ENCODE results near the gene UVSSA.

The UVSSA gene, protein sequence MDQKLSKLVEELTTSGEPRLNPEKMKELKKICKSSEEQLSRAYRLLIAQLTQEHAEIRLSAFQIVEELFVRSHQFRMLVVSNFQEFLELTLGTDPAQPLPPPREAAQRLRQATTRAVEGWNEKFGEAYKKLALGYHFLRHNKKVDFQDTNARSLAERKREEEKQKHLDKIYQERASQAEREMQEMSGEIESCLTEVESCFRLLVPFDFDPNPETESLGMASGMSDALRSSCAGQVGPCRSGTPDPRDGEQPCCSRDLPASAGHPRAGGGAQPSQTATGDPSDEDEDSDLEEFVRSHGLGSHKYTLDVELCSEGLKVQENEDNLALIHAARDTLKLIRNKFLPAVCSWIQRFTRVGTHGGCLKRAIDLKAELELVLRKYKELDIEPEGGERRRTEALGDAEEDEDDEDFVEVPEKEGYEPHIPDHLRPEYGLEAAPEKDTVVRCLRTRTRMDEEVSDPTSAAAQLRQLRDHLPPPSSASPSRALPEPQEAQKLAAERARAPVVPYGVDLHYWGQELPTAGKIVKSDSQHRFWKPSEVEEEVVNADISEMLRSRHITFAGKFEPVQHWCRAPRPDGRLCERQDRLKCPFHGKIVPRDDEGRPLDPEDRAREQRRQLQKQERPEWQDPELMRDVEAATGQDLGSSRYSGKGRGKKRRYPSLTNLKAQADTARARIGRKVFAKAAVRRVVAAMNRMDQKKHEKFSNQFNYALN
- 11.1 to 48.5 (median 28.0) reads per million in 18 experiments for total RNA-seq

GRCh38 chr4:1346781-1347409 lies at the start of gene UVSSA:
Gene UVSSA (plus strand): TSS chr4:1347208. CDS start chr4:1348092, 884 bp downstream.
- peak; percentile 99 for DNase-seq

GRCh38 chr4:1297456-1298325 lies 49.3 kb upstream of the UVSSA start:
- no peak for DNase-seq

DNA sequence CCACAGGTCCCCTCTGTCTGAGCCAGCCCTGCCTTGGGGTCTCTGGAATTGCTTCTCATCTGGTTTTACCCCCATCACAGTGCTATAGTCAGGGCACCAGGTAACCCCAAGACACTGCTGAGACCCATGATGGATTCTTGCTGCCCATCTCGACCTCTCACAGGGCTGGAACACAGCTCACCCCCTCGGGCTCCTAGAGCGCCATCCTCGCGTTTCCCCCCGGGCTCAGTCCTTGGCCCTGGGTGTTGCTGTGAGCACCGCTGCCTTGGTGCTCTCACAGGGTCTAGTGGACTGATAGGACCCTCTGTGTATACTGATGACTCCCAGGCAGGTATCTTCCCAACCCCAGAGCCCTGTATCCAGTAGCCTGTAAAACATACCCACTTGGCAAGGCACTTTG lies 48.5 kb upstream of the UVSSA start:
- no peak for DNase-seq

- no peak for DNase-seq
Observed at GRCh38 chr4:1299301-1299860, 47.6 kb upstream of the UVSSA start.

GRCh38 chr4:1300466-1301455 lies 46.2 kb upstream of the UVSSA start:
- peak; percentile 99 for DNase-seq

- DNase-seq: no peak
Observed at GRCh38 chr4:1302159-1302558, 44.8 kb upstream of the UVSSA start.

DNA sequence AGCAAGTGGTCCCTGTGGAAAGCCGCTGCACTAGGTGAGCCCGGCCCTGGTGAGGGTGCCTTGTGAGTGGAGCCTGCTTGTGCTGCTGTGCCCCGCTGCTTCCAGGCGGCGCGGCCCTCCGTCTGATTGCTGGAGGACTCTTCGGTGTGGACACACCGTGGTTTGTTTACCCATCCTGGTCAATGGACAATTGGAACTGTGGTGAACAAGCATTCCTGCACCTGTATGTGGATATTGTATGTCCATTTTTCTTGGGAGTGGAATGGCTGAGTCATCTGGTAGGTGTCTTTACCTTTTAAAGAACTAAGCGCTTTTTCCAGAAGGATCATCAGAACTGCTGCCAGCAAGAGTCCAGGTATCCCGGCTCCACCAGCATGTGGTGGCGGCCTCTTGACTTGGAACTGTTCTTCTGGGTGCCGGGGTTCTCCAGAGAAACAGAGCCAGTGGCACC lies 41.7 kb upstream of the UVSSA start:
- DNase-seq: no peak

DNA sequence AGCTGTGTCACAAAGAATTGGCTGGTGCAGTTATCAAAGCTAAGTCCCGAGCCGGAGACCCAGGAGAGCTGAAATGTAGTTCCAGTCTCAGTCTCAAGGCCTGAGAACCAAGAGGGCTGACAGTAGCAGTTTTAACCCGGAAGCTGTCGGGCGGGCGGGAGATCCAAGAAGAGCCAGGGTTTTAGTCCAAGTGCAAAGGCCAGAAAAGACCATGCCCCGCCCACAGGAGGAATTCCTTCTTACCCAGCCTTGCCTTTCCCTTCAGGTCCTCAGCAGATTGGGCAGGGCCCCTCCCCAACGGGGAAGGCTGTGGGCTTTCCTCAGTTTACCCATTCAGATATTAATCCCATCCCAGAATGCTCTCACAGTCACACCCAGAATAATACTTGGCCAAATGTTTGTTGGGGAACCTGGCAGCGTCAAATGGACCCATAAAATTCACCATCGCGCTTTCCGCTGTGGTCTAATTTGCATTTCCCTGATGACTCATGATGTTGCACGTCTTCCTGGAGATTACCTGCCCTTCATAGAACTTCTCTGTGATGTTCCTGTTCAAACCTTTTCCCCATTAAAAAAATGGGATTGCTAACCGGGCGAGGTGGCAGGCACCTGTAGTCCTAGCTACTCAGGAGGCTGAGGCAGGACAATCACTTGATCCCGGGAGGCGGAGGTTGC lies 41.1 kb upstream of the UVSSA start:
- DNase-seq: no peak

GRCh38 chr4:1307951-1308735 lies 38.9 kb upstream of the UVSSA start:
- no peak for DNase-seq

- peak; percentile 32 to 40 for DNase-seq
Observed at GRCh38 chr4:1309261-1310010, 37.6 kb upstream of the UVSSA start.

DNA sequence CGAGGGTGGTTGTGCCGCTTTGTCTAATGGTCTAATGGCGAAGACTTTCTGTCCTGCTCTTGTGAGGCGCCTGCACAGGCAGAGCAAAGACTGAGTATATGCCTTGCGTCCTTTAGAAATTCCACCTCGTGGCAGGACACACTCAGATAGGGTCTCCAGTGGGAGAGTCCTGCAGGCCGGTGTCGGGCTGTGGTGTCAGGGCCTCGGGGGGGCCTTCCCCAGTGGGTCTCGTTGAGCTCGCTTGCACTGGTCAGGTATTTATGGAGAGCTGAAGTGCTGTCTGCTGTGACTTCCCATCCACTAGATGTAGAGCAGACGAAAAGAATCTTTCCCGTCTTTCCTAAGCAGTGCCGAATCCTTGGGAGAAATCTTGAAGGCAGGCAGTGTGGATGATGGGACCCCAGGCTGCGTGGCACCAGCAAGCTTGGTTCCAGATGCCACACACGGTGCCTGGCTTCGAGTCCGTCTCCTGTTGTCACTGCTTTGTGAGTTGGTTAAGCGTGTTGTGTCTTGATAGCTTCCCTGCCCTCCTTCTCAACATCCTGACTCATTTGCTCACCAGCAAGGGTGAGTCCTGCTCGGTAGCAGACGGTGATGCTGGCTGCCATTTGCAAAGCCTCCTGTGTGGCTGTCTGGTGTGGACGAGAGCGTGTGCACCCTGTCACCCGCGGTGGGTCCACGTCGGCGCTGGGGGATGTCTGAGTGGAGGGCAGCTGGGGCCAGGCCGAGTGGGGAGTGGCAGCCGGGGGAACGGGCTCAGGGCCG lies 36.8 kb upstream of the UVSSA start:
- no peak for DNase-seq

DNA sequence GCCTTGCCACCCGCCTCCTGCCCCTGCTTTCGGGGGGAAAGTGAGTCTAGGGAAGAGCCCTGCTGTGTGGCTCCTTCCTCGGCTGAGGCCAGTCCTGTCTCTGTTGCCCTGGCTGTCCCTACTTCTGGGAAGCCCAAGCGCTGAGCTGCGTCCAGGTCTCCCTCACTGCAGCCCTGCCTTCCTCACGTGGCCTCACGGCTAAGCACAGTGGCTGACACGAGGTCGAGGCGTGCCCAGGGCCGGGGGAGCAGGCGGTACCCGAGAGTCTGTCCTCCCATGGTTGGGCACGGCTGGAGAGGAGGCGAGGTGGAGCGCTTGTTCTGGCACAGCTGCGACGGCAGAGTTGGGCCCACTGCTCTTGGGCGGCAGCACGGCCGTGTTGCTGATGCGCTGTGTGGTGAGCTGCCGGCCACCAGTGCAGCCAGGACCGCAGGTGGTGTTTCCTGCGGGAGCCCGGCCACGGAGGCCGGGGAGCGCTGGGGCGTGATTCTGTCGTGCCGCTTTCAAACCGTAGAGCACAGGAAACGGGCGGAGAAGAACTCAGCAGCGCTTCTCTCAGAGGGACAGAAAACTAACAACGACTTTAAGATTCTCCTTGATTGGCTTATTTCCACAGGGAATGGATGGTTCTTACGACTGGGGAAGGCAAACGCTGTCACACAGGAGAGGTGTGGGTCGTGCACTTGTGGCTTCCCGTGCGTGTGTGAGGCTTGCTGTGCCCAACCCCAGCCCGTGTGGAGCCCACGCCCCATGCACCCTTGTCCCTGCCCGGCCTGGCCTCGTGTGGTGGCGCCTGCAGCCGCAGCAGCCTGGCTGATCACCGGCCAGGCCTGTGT lies 36.0 kb upstream of the UVSSA start:
- no peak for DNase-seq

DNA sequence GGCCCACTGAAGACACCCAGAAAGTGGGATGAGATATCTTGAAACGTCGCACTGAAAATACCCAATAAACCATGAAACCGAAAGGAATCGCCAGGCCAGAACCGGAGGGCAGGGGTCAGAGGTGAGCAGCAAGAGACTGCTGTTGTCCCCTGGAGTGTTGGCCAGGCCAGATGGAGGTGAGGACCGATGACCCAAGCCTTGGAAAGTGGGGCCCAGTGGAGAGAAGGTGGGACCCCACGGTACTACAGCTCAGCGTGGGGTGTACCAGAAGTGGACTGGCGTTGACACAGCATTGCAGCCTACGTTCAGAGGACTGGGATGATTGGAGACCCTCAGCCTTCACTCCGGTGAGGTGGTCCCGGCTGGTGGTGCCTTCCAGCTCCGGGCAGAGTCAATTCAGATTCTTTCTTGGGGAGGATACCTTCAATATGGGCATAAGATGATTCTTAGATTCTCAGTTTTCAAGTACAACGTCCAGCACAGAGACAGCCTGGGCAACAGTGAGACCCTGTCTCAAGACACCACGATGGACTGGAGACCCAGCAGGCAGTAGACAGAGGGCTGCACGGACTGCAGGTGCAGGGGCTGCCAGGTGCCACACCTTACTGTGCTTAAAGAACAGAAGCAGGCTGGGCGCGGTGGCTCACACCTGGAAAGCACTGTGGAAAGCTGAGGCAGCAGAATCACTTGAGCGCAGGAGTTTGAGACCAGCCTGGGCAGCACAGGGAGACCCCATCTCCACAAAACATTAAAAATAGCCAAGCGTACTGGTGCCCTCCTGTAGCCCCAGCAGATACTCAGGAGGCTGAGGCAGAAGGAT lies 34.0 kb upstream of the UVSSA start:
- DNase-seq: no peak

GRCh38 chr4:1315306-1315705 lies 31.7 kb upstream of the UVSSA start:
- DNase-seq: no peak

GRCh38 chr4:1315836-1316536 lies 31.0 kb upstream of the UVSSA start:
- DNase-seq: no peak
